ENCODE data around the gene F13A1.

F13A1 gene

GRCh38 chr6:6319952-6320811 lies at the start of gene F13A1:
Gene F13A1 (minus strand): TSS chr6:6320662. CDS start chr6:6318664, 1,998 bp downstream.
- no peak for DNase-seq (ENCODE audit: low spot score)

- DNase-seq (ENCODE audit: low spot score), result no peak
Measured at GRCh38 chr6:6368684-6369052, 48.2 kb upstream of the F13A1 start.

- DNase-seq (ENCODE audit: low spot score), result no peak
Measured at GRCh38 chr6:6368040-6368683, 47.7 kb upstream of the F13A1 start.

DNA sequence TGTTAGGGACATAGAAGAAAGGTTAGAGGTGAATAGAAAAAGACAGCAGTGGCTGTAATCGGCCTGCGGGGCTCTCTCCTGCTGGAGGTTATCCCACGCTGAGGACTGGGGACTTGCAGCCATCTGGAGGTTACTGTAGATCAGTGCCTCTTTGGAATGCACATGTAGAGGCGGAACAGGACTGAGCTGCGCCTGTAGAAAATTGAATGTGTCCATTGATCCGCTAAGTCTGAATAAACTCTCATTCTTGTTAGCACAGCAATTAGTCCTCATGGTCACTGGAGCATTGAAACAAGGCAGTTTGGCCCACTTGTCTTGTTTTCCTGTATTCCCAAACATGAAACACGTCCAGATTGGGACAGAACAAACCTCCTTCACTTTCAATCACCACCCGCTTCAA lies 46.3 kb upstream of the F13A1 start:
- no peak for DNase-seq (ENCODE audit: low spot score)

- DNase-seq (ENCODE audit: low spot score), result no peak
Measured at GRCh38 chr6:6365242-6365641, 44.8 kb upstream of the F13A1 start.

DNA sequence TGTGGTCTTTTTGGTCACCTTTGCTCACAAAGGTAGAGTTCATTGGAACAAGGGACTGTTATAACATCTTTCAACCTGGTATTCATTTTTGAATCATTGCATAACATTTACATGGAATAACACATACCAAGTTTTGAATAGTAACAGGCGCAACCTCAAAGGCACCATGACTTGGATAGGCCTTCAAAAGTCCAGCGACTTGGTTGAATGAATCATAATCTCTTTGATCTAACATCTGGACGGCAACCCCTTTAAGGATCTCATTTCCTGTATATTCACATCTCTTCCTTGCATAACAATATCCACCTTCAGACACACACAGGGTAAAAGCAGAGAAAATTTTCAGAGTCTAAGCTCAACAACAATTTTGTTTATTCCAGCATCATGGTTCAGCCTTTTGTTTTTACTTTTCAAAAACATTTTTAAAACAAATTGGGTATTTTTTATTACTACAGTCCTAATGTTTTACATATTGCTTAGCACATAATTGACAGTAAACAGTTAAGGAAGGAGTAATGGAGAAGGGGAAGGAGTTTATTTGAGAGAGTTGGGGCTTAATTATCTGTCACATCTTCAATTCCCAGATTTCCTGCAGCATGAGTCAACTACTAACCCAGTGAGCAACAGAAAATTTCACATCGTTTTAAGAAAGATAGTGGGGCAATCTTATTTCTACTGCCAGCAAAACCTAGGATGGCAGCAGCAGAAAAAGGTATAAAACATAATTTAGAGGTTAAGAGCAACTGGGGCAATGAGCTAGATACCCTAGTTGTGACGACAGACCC lies 41.8 kb upstream of the F13A1 start:
- DNase-seq (ENCODE audit: low spot score), result no peak

- no peak for DNase-seq (ENCODE audit: low spot score)
Measured at GRCh38 chr6:6357530-6357929, 37.1 kb upstream of the F13A1 start.

GRCh38 chr6:6357032-6357431 lies 36.6 kb upstream of the F13A1 start:
- DNase-seq (ENCODE audit: low spot score), result no peak

GRCh38 chr6:6352772-6353171 lies 32.3 kb upstream of the F13A1 start:
- no peak for DNase-seq (ENCODE audit: low spot score)

- DNase-seq (ENCODE audit: low spot score), result no peak
Measured at GRCh38 chr6:6351511-6352025, 31.1 kb upstream of the F13A1 start.

DNA sequence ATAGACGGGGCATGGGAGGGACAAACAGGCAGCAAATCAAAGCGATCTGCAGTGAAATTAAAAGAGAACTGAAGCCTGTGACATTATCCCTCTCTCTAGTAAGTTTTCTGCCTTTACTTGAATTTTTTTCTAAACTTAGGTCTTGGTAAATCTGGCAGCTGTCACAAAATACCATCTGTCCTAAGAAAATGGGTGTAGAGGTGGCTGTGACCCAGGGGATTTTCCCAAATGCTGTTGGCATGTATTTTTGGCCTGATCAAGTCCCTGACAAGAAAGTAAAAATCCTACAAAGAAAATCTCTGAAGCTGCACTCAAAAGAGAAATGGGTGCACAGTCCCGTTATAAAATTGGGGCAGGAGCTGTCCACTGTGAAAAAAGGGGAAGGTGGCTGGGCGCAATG lies 30.2 kb upstream of the F13A1 start:
- DNase-seq (ENCODE audit: low spot score), result no peak

DNA sequence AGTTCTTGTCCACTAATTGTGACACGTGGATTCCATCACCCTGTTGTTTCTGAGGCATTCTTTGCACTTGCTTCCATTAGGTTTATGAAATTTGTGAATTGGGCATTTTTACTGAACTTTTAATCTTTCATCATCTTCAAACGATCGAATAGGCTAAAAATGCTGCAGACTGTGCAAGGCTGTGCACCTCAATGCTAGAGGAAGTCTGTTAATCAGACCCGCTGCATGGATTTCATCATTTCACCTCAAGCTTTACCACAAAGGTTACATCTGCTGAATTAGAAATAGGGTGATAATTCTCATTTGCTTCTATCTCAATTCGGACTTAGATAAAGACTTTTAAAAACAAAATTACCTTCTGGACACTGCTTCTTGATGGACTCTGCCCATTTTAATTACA lies 27.8 kb upstream of the F13A1 start:
- DNase-seq (ENCODE audit: low spot score), result no peak

DNA sequence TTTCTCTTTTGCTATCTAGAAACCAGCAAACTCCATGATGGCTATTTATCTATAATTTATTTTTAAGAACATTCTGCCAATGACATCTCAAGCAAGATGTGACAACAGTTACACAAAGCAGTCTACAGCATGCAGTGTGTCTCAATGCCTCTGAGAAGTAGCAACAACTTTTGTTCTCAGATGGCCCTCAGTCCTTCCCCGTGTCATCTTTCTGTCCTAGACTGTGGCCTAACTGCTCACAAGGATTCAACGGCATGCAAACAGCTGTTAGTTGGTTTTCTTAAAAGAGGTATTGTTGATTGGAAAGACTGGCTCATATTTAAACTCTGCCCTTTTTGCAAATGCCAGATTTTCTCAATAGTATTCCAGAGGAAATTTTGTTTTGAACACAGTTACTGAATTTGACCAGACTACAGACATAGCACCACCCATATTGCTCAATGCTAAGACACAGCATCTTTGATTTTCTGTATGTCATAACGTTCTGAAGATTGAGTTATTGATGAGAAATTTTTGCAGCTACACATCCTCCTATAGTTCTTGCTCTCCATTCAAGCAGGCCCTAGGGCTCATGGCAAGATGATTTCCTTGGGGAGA lies 26.1 kb upstream of the F13A1 start:
- no peak for DNase-seq (ENCODE audit: low spot score)

- no peak for DNase-seq (ENCODE audit: low spot score)
Measured at GRCh38 chr6:6333501-6333900, 13.0 kb upstream of the F13A1 start.

DNA sequence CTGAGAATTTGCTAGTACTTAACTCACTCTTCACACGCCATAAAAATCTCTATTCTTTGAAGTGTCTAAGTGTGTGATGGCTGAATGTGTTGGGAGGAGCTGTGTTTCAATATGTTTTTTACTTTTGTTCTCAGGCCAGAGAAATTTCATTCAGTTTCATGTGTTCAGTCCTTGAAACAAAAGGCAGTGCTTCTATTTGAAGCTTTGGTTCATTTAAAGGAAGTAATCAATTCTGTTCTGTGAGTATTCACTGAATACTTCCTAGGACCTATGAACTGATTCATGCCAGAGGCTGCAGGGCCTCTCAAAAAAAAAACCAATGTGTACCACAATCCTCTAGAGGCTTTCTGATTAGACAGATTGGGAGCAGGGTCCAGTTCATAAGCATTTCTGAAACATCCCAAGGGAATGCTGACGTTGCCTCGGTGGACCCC lies 12.4 kb upstream of the F13A1 start:
- no peak for DNase-seq (ENCODE audit: low spot score)

- DNase-seq (ENCODE audit: low spot score), result no peak
Measured at GRCh38 chr6:6331946-6332601, 11.6 kb upstream of the F13A1 start.

GRCh38 chr6:6331393-6331792 lies 10.9 kb upstream of the F13A1 start:
- DNase-seq (ENCODE audit: low spot score), result no peak

GRCh38 chr6:6330407-6330806 lies 9.9 kb upstream of the F13A1 start:
- no peak for DNase-seq (ENCODE audit: low spot score)

DNA sequence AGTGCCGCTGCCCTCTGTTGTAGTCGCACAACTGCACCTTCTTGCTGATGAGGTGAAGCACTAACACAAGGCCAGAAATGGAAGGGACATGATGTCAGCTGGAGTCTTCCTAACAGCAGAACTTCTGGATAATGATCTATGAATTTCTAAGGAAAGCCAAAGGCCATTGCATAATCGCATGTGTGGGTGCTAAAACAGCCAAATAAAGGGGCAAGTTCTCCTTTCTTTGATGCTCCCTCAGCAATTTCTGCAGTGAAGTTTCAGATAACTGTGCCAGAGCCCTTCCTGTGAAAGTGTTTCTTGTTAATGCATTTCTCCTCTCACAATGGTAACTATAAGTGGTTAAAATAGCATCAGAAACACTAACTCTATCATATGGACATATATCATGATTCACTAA lies 8.0 kb upstream of the F13A1 start:
- no peak for DNase-seq (ENCODE audit: low spot score)

GRCh38 chr6:6323352-6323751 lies 2.9 kb upstream of the F13A1 start:
- no peak for DNase-seq (ENCODE audit: low spot score)

- no peak for DNase-seq (ENCODE audit: low spot score)
Measured at GRCh38 chr6:6320901-6321300, 439 bp upstream of the F13A1 start.
